Right atrium auricular region (tissue), 2 donors: Measurements from ENCODE around the gene SPEF2. TPM values are rescaled to one million over a fixed set of nuclear protein-coding genes. Genes with fewer than 3 reads are reported as not detected.

ENCODE experiments used
- DNase-seq: peaks from one replicate; pipeline ENCODE4 v3.0.0-alpha.2; 2019; ENCODE audit warnings: low spot score
- H3K27ac ChIP-seq, 2 donors: fragments of 200-600 bp; sonication (generic); 1 replicate in 1 of 2; 2 replicates in 1 of 2; pipeline ENCODE4 v1.5.1; 2016 to 2019
- H3K27me3 ChIP-seq, 2 donors: fragments of 200-600 bp; sonication (generic); one replicate each; pipeline versions ENCODE4 v1.5.1 to v1.6.0; 2017 to 2019
- H3K36me3 ChIP-seq: fragments of 200-600 bp; sonication (generic); one replicate; pipeline ENCODE4 v1.5.1; 2016
- H3K4me1 ChIP-seq, 2 donors: fragments of 200-600 bp; sonication (generic); one replicate each; pipeline versions ENCODE4 v1.5.1 to v1.6.0; 2017 to 2019
- H3K4me3 ChIP-seq, 2 donors: fragments of 200-600 bp; sonication (generic); 1 replicate in 1 of 2; 2 replicates in 1 of 2; pipeline ENCODE4 v1.5.1; 2017 to 2019; ENCODE audit warnings: mild to moderate bottlenecking in 1 of 2, moderate library complexity in 1 of 2
- H3K9me3 ChIP-seq, 2 donors: fragments of 200-600 bp; sonication (generic); one replicate each; pipeline ENCODE4 v1.5.1; 2019
- CTCF ChIP-seq, 2 donors: fragments of 200-600 bp; sonication (generic); IDR thresholded peaks; one replicate each; pipeline ENCODE4 v1.5.1; 2019; ENCODE audit warnings: antibody characterized with exemption in 2 of 2
- total RNA-seq, 2 donors: library from RNA; depleted of rRNA; stranded (reverse); fragments of >200 nt; gene quantifications; one replicate each; pipeline ENCODE4 v1.1.0, GENCODE V29; 2016

The SPEF2 gene
- total RNA-seq, 2 donors from 2014 or later, result 0.94 to 2.0 TPM

- Histone ChIP-seq H3K27ac (no peak overlapping the region), H3K4me3 (no peak overlapping the region), H3K36me3 (no peaks in the 10 kb centered on the region), H3K27me3 (no peaks in the 10 kb centered on the region), H3K9me3 (no peaks in the 10 kb centered on the region), H3K4me1 (no peaks in the 10 kb centered on the region)
- no peak for TF ChIP-seq CTCF (IDR thresholded peaks at IDR 0.05)
- DNase-seq, result no peak
These were observed 172.8 kb downstream of the SPEF2 start for GRCh38 chr5:35790457-35790822.

- no peak overlapping the region for H3K27ac ChIP-seq
These were observed 176.6 kb downstream of the SPEF2 start for GRCh38 chr5:35794328-35794619.

GRCh38 chr5:35794684-35795375, 177.2 kb downstream of the SPEF2 start:
- DNase-seq, result no peak
- TF ChIP-seq CTCF (IDR thresholded peaks at IDR 0.05), result no peak
- Histone ChIP-seq H3K36me3 (no peaks in the 10 kb centered on the region), H3K4me1 (no peaks in the 10 kb centered on the region), H3K27ac (no peak overlapping the region), H3K27me3 (no peaks in the 10 kb centered on the region), H3K9me3 (no peaks in the 10 kb centered on the region), H3K4me3 (no peak overlapping the region)

More at GRCh38 chr5:35794328-35794619, 176.6 kb downstream of the SPEF2 start:
- Histone ChIP-seq H3K27me3 (no peaks in the 10 kb centered on the region), H3K36me3 (no peaks in the 10 kb centered on the region), H3K4me3 (no peak overlapping the region), H3K9me3 (no peaks in the 10 kb centered on the region), H3K4me1 (no peaks in the 10 kb centered on the region)
- no peak for DNase-seq
- no peak for TF ChIP-seq CTCF (IDR thresholded peaks at IDR 0.05)

- TF ChIP-seq CTCF (IDR thresholded peaks at IDR 0.05), result no peak
- Histone ChIP-seq H3K27ac (no peak overlapping the region), H3K27me3 (no peaks in the 10 kb centered on the region), H3K36me3 (no peaks in the 10 kb centered on the region), H3K4me1 (peaks cover 0 to 10% of the 10 kb centered on the region in 2 donors), H3K9me3 (no peaks in the 10 kb centered on the region), H3K4me3 (no peak overlapping the region)
- DNase-seq, result no peak
These were observed 181.5 kb downstream of the SPEF2 start for GRCh38 chr5:35799181-35799580.

GRCh38 chr5:35799753-35800152, 182.1 kb downstream of the SPEF2 start:
- no peak for DNase-seq

More at GRCh38 chr5:35799753-35800152, 182.1 kb downstream of the SPEF2 start:
- no peaks in the 10 kb centered on the region for H3K36me3 ChIP-seq
- no peak for TF ChIP-seq CTCF (IDR thresholded peaks at IDR 0.05)
- no peaks in the 10 kb centered on the region for H3K9me3 ChIP-seq
- no peaks in the 10 kb centered on the region for H3K27me3 ChIP-seq
- no peak overlapping the region for H3K27ac ChIP-seq
- peaks cover 0 to 10% of the 10 kb centered on the region in 2 donors for H3K4me1 ChIP-seq
- H3K4me3 ChIP-seq, result no peak overlapping the region
